GM19324 (cell line): ENCODE measurements around the gene LRRC23.

Source experiments
- ATAC-seq: cut with Tn5 transposase; IDR thresholded peaks from one replicate; pipeline ENCODE4 v1.9.1; 2021; ENCODE audit warnings: mild to moderate bottlenecking, moderate library complexity; ENCODE audit not compliant: unreplicated experiment, low FRiP score

Gene LRRC23

GRCh38 chr12:6942331-6942665 lies 37.7 kb downstream of the LRRC23 start:
- no peak for ATAC-seq

GRCh38 chr12:6943389-6943721 lies 38.7 kb downstream of the LRRC23 start:
- peak; percentile 16 for ATAC-seq

GRCh38 chr12:6943722-6944380 lies 39.2 kb downstream of the LRRC23 start, which contains the start of the genes C12orf57 and RNU7-1:
TSS of gene C12orf57 (plus strand) at chr12:6944022. CDS start at chr12:6944122, 100 bp downstream.
TSS of gene RNU7-1 (plus strand) at chr12:6943816.
- peak; percentile 34 for ATAC-seq

- peak; percentile 34 for ATAC-seq
These were observed 40.0 kb downstream of the LRRC23 start for GRCh38 chr12:6944381-6945186.

- ATAC-seq: no peak
These were observed 41.0 kb downstream of the LRRC23 start for GRCh38 chr12:6945613-6946012.

- ATAC-seq: no peak
These were observed 41.7 kb downstream of the LRRC23 start for GRCh38 chr12:6946033-6946919.

GRCh38 chr12:6946920-6947374 lies 42.3 kb downstream of the LRRC23 start:
- ATAC-seq: no peak

- ATAC-seq: no peak
These were observed 43.0 kb downstream of the LRRC23 start for GRCh38 chr12:6947615-6948014.

- ATAC-seq: no peak
These were observed 44.4 kb downstream of the LRRC23 start for GRCh38 chr12:6948873-6949594.

GRCh38 chr12:6950401-6950801 lies 45.8 kb downstream of the LRRC23 start:
- ATAC-seq: no peak

- peak; percentile 22 for ATAC-seq
These were observed 46.4 kb downstream of the LRRC23 start, which contains the start of gene PTPN6 for GRCh38 chr12:6950811-6951540. TSS of gene PTPN6 (plus strand) at chr12:6951356. CDS start at chr12:6951513, 157 bp downstream.

GRCh38 chr12:6951551-6952120 lies 47.0 kb downstream of the LRRC23 start:
- no peak for ATAC-seq

- no peak for ATAC-seq
These were observed 47.7 kb downstream of the LRRC23 start for GRCh38 chr12:6952121-6952862.

GRCh38 chr12:6952863-6953441 lies 48.3 kb downstream of the LRRC23 start:
- no peak for ATAC-seq

GRCh38 chr12:6953442-6954315 lies 49.1 kb downstream of the LRRC23 start:
- ATAC-seq: peak; percentile 64

GRCh38 chr12:6954316-6955107 lies 49.9 kb downstream of the LRRC23 start:
- ATAC-seq: no peak
